ENCODE measurements around the gene MCM3AP.
"Not testable (repeated sequence)": the region's sequence is repeated elsewhere in the genome, so short reads cannot be mapped to it uniquely, and the experiment has no call there.

Gene MCM3AP

GRCh38 chr21:46268371-46268770, 17.0 kb downstream of the MCM3AP start:
- no peak for DNase-seq

GRCh38 chr21:46266946-46267345, 18.5 kb downstream of the MCM3AP start:
- no peak for DNase-seq

- no peak for DNase-seq
Observed at GRCh38 chr21:46265736-46266525, 19.5 kb downstream of the MCM3AP start.

GRCh38 chr21:46264690-46265144, 20.7 kb downstream of the MCM3AP start:
- DNase-seq, result no peak

DNA sequence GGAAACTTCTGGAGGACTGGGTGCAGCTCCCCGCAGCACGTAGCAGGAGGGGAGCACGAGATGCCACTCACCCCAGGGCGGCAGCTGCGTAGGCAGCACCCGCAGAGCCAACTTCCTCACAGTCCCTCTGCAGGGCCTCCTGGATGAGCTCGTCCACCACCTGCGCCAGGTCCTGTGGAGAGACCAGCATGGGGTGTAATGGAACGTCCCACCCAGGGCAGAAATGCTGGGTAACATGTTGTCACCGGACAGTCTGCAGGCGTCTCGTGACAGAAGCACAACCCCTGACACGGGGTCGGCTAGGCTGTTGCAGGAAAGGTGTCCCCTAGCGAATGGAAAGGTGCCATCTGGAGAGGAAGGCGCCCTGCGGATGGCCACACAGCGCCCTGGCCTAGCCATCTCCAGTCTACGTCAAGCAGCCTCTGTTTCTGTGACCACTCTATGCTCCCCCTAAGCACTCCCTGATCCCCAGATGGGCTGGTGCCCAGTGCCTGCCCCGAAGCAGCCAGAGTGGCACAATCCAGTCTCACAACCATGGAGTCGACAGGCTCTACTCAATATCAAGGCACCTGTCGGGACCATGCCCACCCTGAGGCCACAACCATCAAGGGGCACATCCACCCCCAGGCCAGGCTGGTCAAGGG, 21.2 kb downstream of the MCM3AP start:
- no peak for DNase-seq

- no peak for DNase-seq
Observed at GRCh38 chr21:46256501-46256994, 28.9 kb downstream of the MCM3AP start.

DNA sequence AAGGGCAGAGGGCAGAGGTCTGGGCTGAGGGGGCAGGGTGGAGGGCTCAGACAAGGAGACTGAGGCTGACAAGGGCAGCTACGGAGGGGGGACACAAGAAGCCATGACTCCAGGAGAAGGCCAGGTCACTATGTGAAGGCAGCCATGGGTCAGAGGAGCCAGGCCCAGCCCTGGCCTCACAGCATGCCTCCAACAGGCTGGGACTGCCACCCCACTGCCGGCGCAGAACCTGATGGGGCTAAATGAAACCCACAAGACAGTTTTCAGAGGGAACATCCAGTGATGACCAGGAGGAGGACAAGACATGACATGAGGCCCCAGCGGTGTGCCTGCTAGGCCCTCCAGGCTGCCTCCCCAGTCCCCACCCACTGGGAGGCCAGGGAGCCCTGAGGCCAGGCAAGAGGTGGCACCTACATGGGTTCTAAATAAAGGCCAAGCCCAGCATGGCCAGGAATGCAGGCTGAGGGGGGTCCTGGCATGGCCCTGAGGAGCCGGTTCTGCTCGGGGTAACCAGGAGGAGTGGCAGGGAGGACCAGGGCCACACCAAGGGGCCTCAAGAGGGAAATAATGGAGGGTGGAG, 29.6 kb downstream of the MCM3AP start:
- DNase-seq, result no peak

GRCh38 chr21:46255166-46255565, 30.2 kb downstream of the MCM3AP start:
- no peak for DNase-seq

DNA sequence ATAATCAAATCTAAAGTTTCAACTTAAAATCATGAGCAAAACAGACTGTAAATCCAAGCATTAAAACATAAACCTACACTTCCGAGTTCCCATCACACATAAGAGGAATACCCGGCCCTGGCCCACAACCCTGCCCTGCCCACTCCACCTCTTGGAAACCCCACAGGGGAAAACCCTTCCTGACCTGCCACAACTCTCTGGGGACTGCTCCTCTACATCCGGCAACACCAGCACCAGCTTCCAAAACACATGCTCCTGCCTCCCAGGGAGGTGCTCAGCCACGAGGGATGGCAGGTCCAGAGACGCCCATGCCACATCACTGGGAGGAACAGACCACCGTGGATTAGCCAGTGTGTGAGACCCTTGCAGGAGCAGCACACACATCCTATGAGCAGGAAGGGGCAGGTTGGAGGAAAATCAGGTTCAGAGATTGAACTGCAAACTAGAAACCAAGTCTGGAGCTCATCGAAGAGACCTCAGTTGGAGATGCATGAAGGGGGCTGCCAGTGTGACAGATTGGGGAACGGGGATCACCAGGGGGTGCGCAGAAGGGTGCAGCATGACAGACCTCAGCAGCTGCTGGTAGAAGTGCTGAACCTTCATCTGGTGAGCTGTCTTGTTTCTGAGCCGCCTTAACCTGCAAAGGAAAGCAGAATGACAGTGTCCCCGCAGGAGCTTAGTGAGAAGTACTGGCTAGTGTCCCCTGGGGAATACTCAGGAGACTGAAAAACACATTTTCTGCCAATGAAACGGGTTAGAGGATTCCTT, 31.0 kb downstream of the MCM3AP start:
- no peak for DNase-seq

GRCh38 chr21:46253610-46254124, 31.7 kb downstream of the MCM3AP start:
- DNase-seq, result peak; percentile 29

DNA sequence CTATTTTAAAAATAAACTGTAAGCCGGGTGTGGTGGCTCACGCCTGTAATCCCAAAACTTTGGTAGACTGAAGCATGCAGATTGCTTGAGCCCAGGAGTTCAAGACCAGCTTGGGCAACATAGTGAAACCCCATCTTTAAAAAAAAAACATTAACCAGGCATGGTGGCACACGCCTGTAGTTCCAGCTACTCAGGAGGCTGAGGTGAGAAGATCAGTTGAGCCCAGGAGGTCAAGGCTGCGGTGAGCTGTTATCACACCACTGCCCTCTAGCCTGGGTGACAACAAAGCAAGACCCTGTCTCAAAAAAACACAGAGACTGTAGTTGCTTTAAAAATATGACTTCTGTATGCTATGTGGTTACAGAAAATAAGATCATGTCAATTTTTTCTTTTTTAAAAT, 32.6 kb downstream of the MCM3AP start:
- DNase-seq, result no peak

DNA sequence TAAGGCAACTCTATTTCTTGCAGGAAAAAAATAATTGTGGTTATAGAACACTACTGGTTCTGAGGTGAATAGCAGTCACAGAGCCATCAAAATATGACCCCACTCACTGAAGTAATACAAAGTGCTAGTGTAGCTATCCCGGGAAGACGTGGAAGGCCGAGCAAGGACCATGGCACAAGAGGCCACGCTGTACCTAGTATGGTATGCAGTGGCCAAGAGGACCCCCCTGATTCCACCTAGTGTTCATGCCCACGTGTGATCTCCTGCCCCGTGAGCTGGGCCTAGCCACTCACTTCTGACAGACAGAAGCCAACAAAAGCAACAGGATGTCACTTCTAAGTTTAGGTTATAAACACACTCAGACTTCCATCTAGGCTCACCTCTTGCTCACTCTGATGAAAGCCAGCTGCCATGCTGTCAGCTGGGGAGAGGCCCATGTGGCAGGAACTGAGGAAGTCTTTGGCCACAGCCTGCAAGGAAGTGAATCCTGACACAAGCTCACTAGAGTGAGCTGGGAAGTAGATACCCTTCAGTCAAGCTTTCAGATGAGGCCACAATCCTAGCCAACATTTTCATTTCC, 35.2 kb downstream of the MCM3AP start:
- no peak for DNase-seq

DNA sequence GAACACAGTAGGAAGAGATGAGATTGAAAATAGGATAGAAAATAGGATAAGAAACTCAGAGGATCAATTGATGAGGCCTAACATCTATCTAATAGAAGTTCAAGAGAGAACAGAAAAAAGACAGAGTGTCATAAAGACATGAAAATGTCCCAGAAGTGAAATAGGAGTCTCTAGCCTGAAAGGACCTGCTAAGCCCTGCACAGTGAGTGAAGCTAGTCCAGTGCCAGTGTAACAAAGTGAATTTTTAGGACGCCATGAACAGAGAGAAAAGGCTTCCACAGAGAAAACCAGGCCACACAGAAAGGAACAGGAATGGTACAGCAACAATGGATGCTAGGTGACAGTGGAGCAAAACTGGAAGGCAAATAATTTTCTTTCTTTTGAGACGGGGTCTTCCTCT, 36.6 kb downstream of the MCM3AP start:
- DNase-seq, result no peak

GRCh38 chr21:46248422-46248782, 37.0 kb downstream of the MCM3AP start:
- no peak for DNase-seq

GRCh38 chr21:46247699-46248421, 37.6 kb downstream of the MCM3AP start:
- DNase-seq, result no peak

GRCh38 chr21:46246345-46246744, 39.1 kb downstream of the MCM3AP start:
- DNase-seq, result no peak

DNA sequence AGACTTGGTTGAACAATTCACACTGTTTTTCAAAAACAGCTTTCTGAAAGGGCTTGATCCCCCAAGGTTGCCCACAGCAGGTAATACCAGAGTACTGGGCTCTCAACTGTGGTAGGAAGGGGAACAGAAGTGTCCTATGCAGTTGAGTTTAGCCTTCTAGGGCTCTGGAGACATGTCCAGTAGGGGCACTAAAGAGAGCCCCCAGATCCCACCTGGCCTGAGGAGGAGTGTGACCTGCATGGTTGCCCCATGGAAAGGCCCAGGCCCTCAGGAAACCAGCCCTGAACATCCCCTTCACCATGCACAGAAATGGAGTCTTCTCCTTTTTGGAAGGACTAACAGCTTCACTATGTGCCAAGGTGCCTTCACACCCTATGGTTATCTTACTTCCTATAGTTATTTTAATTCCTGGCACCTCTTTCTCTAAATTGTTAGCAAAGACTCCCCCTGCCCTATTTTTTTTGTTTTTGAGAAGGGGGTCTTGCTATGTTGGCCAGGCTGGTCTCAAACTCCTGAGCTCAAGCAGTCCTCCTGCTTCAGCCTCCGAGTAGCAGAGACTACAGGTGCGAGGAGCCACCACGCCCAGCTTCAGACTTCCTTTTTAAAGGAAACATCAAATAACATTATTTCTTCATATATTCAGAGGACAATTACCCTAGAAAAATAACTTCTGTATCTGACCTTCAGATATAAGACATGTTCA, 40.0 kb downstream of the MCM3AP start:
- DNase-seq, result no peak

DNA sequence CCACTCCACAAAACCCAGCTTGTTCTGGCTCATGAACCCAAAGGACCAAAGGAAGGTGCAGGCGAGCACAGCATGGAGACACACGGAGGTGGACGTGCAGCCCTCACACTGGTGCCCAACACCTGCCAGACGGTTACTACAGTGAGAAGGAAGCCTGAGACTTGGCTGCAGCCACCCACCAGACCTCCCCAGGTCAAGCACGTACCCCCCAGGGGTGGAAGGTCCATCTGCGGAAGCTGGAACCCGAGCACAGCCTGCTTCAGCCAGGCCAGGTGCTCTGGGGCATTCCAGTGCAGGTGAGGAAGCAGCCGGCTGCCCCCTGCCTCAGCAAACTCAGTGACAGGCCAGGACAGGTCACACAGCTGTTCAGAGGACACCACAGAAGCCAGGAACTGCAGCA, 40.8 kb downstream of the MCM3AP start:
- no peak for DNase-seq

- no peak for DNase-seq
Observed at GRCh38 chr21:46243960-46244361, 41.5 kb downstream of the MCM3AP start.

- no peak for DNase-seq
Observed at GRCh38 chr21:46243325-46243724, 42.1 kb downstream of the MCM3AP start.

DNA sequence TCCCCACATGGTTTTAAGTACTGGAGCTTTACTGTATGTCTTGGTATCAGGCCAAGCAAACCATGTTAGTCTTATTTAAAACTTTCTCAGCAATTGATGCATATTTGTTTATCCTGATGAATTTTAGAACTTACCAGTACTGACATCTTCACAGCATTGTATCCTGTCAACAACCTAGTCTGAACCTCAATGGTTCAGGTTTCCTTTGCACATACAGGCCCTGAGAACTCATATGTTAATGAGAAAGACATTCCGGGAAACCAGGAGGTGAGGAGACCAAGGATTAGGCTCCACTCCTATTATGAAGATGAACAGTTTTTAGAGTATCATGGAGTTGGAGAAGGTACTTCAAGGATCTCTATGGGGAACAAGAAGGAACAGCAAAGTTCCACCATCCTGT, 43.8 kb downstream of the MCM3AP start:
- not testable (repeated sequence) for DNase-seq
